GM19239 (cell line): Measurements from ENCODE around the gene ZNF821.
A peak's percentile ranks its signal among the peaks of the same experiment; 100 is the strongest.
"Not testable (repeated sequence)": the region's sequence is repeated elsewhere in the genome, so short reads cannot be mapped to it uniquely, and the experiment has no call there.

Experiments used
- DNase-seq: peaks from one replicate; pipeline ENCODE4 v3.0.0; 2011; ENCODE audit warnings: low spot score; ENCODE audit not compliant: insufficient read length
- FAIRE-seq: peaks from 2 replicates; lab custom pipeline; 2011; peaks lifted over from hg19 to GRCh38; lab: Jason Lieb, UNC

Gene ZNF821, protein sequence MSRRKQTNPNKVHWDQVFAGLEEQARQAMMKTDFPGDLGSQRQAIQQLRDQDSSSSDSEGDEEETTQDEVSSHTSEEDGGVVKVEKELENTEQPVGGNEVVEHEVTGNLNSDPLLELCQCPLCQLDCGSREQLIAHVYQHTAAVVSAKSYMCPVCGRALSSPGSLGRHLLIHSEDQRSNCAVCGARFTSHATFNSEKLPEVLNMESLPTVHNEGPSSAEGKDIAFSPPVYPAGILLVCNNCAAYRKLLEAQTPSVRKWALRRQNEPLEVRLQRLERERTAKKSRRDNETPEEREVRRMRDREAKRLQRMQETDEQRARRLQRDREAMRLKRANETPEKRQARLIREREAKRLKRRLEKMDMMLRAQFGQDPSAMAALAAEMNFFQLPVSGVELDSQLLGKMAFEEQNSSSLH

DNA sequence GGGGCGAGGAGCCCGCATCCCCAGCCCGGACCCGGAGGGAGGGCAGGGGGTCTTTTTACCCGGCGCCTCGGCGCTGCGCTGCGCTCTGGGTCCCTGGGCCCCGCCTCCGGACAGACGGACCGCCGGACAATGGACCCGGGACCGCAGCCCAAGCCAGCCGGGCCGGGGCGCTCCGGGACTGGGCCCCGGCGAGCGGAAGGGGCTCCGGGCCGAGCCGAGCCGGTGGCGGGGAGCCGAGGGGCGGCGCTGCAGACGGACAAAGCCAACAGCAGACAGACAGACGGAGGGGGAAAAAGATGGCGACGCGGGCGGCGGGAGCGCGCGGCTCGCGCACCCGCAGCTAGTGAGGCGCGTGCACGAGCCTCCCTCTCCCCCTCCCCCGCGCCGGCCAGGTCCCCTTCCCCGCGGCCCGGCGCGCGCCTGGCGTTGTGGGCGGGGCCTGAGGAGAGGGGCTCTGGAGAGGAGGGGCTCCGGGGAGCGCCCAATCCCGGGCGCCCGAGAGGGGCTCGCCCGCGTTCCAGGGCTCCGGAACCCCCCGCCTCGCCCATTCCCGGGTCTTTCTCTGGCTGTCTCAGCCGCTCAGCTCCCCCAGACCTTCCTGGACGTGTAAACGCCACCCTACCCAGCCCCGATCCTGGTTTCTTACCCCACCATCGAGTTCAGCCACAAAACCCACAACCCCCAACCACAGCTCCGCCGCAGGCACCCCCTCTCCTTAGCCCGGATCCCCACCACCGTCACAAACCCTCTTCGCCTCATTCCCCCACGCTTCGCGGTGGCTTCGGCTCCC, at the start of gene ZNF821:
Gene ZNF821 (minus strand): TSS at position 334 of the 790 bp plus-strand sequence. CDS start 4,236 bp downstream, outside the sequence.
- FAIRE-seq: no peak
- DNase-seq: peak; percentile 62

DNA sequence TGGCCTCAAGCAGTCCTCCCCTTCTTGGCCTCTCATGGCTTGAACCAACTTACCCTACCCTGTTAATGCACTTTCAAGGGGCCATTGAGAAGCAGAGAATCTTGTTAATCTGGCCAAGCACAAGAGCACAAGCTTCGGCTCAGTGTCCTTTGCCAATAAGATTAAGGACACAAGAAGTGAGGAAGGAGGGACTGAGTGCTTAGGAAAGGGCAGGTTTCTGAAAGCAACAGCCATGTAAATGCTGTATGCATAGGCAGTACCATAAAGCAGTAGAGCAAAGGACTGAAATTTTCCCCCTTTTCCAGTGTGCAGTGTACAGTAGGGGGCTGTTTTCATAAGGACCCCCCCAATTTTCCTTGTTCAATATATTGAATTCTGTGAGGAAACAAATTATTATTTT, 49.0 kb upstream of the ZNF821 start:
- no peak for FAIRE-seq

DNA sequence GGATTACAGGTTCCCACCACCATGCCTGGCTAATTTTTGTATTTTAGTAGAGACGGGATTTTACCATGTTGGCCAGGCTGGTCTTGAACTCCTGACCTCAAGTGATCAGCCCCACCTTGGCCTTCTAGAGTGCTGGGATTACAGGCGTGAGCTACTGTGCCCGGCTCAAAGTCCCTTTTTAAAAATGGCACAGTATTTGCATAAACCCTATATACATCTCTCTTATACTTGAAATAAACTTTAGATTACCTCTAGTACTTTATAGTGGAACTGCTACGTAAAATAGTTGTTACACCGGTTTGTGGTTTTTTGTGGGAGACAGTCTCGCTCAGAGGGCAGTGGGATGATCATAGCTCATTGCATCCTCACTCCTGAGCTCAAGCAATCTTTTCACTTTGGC, 47.6 kb upstream of the ZNF821 start:
- FAIRE-seq (no peak), DNase-seq (no peak)

More for the DNA sequence above, 49.0 kb upstream of the ZNF821 start:
- no peak for DNase-seq

DNA sequence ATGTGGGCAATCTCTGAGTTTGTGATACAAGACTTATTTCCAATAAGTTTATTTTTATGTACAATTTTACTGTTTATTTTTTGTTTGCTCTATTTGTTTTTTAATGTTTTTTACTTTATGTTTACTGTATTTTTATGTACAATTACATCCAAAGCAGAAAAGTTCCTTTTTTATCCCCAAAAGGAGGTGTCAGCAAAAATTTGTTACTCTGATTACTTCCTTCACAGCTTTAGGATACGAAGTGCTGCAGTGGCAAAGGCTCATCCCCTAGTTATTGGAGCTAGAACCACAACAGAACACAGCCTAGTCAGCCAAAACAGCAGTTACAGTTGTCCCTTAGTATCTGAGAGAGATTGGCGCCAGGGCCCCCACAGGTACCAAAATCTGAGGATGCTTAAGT, 47.0 kb upstream of the ZNF821 start:
- no peak for DNase-seq

DNA sequence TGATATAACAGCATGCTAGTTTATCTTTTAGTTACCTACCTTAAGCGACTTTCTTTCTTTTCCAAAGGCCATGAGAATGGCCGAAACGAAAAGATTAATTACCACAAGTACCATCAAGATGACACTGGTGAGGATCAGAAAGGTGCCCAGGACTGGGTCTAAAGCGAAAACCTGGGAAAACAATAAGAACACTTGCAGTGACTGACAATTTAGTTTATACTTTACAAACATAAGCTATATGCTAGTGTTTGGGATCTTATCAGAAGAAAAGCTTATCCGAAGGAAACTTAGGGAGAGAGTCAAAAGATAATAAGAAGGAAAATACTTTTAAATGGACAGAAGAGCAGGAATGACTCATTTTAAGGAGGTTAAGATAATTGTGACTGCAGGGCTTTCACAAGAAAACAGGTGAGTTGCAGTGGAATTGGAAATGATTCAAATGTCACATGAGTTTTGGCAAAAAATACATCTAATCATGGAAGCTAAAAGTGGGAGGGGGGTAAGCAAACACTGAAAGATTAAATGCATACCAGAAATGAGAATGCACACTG, 46.1 kb upstream of the ZNF821 start:
- DNase-seq: no peak
- FAIRE-seq: no peak

More for the DNA sequence above, 47.0 kb upstream of the ZNF821 start:
- FAIRE-seq: no peak

DNA sequence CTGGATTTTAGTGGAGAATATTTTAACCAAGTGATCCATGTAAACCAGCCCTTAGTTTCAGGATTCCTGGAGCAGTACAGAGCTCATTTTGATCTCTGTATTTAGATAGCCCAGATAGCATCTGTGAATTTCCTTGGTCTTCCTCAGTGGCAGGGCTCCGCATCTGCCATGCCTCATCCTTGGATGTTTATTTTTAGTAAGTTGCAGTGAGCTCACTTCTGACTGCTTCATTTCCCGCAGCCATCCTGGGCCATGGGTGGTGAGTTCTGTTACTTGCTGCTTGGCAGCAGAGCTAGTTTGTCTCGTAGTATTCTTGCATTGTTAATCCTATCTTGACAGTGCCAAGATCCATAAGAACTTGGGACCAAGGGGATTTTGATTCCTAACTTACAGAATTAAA, 45.1 kb upstream of the ZNF821 start:
- no peak for FAIRE-seq
- DNase-seq: no peak

DNA sequence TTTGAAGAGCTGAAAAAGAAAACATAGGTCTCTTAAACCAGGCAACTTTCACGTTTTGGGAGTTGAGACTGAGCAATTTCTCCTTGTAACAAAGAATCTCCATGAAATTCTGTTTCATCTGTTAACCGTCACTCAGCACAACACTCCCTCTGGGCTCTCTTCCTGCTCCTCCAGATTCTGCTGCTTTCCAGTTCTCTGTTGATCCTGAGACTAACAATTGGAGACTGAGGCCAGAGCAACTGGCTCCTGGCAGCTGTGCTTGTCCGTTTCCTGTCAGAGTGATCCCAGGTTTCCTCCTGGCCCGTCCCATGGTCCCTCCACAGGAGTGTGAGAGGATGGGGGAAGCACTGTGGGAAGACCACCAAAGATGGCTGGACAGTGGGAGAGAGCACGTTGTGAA, 43.8 kb upstream of the ZNF821 start:
- no peak for FAIRE-seq
- DNase-seq: no peak

DNA sequence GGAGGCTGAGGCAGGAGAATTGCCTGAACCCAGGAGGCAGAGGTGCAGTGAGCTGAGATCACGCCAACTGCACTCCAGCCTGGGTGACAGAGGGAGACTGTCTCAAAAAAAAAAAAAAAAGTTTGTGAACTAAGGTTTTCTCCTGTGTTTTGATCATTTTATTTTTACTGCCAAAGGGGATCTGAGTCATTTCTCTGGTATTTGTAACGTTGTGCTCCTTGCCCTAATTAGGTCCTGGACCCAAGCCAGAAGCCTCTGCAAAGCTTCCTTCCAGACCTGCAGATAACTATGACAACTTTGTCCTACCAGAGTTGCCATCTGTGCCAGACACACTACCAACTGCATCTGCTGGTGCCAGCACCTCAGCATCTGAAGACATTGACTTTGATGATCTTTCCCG, 43.4 kb upstream of the ZNF821 start:
- no peak for FAIRE-seq
- DNase-seq: no peak

DNA sequence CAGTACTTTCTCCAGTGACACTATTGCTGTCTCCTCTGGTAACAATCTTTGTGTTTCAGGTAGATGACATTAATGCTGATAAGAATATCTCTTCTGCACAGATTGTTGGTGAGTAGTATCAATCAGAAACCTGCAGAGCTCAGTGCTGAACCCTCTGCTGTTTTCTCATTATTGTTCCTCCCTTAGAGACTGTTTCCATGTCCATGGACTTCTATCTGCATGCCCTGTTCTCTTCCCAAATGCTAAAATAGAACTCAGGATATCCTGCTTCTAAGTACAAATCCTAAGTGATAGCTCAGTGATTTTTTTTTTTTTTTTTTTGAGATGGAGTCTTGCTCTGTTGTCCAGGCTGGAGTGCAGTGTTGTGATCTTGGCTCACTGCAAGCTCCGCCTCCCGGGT, 40.7 kb upstream of the ZNF821 start:
- DNase-seq (no peak), FAIRE-seq (no peak)

DNA sequence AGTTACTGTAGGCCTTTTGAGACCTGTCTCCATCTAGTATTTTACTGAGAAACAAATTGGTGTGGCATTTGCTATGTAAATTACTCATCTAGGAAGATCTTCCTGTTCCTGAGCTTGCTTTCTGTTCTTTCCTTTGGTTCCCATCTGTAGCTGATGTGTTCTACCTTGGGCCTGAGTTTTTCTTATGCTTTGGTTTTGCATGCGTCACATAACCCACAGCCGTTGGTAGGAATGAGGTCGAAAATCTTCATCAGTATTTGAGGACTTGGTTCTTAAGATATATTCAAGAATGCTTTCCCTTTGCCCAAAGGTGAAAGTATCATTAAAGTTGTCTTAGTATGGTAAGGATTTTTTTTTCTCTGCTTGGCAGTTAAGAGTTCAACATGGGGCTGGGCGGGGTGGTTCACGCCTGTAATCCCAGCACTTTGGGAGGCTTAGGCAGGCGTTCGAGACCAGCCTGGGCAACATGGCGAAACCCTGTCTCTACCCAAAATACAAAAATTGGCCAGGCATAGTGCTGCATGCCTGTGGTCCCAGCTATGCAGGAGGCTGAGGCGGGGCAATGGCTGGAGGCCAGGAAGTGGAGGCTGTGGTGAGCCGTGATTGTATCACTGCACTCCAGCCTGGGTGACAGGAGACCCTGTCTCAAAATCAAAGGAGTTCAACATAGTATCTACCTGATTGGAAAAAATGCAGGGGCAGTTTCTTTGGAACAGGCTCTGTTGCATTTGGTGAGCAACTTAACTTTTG, 40.1 kb upstream of the ZNF821 start:
- no peak for FAIRE-seq
- DNase-seq: no peak

DNA sequence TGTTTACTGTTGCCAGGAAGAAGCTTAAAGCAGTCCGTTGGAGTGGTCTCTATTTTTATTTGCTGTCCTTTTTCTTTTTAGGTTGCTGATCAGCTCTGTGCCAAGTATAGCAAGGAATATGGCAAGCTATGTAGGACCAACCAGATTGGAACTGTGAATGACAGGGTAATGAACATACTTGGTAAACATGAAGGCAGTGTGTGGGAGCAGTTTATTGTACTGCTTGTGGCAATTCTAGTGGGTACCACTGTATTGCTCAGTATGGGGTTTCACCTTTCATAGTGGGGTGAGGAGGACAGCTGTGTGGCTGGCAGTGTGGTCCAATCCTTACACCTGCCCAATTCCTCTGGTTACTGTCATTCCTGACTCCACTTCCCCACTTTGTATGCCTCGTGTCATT, 36.7 kb upstream of the ZNF821 start:
- no peak for FAIRE-seq

DNA sequence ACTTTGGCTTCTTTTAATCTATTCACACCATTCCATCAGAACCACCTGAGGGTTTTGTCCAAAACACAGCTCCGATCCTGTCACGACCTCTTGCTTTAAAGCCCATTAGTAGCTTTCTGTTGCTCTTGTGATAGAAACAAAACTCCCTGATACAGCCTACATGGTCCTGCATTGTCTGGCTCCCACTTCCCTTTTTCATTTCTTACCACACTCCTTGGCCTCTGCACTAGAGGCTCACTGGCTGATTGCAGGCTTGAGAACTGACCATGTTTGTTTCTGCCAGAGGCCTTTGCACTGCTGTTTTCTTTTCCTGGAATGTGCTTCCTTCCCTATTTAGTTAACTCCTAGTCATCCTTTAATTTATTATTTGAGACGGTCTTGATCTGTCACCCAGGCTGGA, 35.1 kb upstream of the ZNF821 start:
- peak; percentile 66 for FAIRE-seq
- peak; percentile 26 for DNase-seq

More for the DNA sequence above, 36.7 kb upstream of the ZNF821 start:
- DNase-seq: no peak

DNA sequence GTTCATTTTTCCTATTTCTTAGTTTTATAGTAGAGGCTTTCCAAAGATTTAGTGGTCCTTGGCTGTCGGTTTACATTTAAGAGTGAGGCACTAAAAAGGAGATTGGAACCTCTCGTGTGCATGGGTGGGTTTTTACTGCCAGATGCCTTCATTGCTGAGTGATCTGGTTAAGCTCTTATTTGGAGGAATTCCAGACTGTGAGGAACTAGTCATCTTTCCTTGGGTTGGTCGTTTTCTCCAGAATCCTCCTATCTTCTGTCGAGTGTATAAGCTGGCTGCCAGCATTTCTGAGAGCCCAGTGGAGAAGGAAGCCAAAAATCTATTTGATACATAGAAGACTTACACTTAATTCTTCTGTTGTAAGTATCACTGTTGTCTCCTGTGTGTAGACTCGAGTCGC, 33.9 kb upstream of the ZNF821 start:
- no peak for FAIRE-seq

DNA sequence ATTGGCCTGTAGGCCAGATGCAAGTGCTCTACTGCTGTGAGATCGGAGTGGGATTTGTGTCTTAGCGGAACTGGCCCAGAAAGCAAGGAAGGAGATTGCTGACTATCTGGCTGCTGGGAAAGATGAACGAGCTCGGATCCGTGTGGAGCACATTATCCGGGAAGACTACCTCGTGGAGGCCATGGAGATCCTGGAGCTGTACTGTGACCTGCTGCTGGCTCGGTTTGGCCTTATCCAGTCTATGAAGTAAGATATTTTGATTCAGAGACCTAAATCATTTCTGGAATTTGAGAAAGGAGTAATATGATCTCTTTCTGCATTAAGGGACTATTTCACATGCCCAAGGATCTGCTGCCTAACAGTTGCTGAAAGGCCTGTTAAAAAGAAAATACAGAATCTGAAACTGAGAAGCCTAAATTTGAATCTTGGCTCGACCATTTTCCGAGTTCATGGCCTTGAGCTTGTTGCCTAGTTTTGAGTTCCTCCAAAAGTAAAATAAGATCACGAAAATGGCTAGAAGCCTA, 32.5 kb upstream of the ZNF821 start:
- no peak for FAIRE-seq
- DNase-seq: no peak

More for the DNA sequence above, 33.9 kb upstream of the ZNF821 start:
- no peak for DNase-seq

DNA sequence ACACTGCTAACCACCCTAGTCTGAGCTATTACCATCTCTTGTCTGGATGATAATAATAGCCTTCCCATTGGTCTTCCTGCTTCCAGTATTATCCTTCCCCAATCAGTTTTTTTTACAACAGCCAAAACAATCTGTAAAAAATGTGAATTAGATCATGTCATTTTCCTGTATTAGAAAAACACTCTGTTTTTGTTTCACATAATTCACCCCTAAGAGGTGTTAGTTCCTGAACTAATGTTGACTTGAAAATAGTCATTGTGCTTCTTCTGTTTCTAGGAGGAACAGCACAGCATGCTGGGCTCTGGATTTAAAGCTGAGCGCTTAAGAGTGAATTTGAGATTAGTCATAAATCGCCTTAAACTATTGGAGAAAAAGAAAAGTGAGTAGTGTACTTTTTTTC, 31.4 kb upstream of the ZNF821 start:
- FAIRE-seq (no peak), DNase-seq (no peak)

DNA sequence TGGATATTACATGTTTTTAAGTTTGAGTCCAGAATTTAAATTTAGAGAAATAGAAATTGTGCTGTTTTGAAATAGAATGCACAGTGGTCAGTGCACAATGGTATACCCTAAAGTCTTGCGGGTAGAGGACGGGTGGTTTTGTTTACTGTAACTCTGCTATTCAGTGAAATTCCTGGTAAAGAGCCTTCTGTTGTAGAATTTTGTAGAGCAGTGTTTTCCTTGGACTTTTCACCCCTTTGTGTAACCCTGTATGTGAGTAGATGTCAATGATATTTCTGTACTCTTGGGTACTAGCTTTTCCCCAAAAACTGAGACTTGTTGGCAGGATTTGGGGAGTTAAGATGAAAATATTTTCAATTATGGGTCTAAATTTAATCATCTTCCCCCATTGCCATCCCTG, 30.8 kb upstream of the ZNF821 start:
- no peak for FAIRE-seq

DNA sequence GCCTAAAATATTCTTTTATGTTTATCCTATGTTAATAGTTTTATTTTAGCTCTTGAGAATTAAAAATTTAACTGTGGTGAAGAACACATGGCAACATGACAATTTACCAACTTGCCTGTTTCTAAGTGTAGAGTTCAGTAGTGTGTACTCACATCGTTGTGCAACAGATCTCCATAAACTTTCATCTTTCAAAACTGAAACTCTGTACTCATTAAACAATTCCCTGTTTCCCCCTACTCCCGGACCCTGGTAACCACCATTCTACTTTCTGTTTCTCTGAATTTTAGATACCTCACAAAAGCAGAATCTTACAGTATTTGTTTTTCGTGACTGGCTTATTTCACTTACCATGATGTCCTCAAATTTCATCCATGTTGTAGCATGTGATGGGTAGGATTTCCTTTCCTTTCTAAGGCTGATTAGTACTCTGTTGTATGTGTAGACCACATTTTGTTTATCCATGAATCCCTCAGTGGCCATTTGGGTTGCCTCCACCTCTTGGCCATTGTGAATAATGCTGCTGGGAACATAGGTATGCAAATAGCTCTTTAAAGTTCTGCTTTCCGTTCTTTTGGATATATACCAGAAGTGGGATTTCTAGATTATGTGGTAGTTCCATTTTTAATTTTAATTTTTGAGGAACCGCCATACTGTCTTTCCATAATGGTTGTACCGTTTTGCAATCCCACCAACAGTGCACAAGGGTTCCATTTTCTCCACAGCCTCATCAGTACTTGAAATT, 28.7 kb upstream of the ZNF821 start:
- DNase-seq: no peak
- no peak for FAIRE-seq

More for the DNA sequence above, 30.8 kb upstream of the ZNF821 start:
- no peak for DNase-seq

DNA sequence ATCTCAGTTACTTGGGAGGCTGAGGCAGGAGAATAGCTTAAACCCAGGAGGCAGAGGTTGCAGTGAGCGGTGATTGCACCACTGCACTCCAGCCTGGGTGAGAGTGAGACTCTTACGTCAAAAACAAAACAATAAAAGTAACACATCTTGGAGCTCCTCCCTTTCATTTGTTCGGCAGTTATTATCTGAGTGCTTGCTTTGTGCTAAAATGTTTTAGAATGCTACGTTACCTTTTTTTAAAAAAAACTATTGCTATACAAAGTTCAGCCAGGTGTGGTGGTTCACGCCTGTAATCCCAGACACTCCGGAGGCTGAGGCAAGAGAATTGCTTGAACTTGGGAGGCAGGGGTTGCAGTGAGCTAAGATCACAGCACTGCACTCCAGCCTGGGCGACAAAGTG, 27.1 kb upstream of the ZNF821 start:
- no peak for DNase-seq
- FAIRE-seq: no peak

DNA sequence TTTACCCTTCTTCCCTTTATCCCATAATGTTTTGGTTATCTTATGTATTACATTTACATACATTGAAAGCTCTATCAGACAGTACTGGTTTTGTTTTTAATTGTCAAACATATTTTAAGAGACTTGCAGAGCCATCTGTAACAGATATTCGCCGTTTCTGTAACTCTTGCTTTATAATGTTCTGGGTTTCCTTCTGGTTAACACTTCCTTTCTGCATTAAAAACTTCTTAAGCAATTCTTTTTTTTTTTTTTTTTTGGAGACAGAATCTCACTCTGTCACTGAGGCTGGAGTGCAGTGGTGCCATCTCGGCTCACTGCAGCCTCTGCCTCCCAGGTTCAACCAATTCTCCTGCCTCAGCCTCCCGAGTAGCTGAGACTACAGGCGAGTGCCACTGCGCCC, 21.8 kb upstream of the ZNF821 start:
- not testable (repeated sequence) for DNase-seq, FAIRE-seq
